Common myeloid progenitor, CD34-positive (primary cell): ENCODE results near the gene CRYGN.

ENCODE experiments used
- CTCF ChIA-PET: fragments of 350-600 bp; sonication (Branson Sonifier 250); formaldehyde crosslinking; loops from one replicate; lab custom pipeline; 2021; ENCODE audit warnings: antibody characterized with exemption; lab: Charles Lee
- POLR2A ChIA-PET: fragments of 350-600 bp; sonication (Branson Sonifier 250); formaldehyde crosslinking; loops from one replicate; lab custom pipeline; 2021; ENCODE audit warnings: antibody characterized with exemption; lab: Charles Lee
- DNase-seq, 3 donors: peaks; one replicate each; pipeline versions ENCODE4 v3.0.0 to v3.0.0-alpha.2; 2013
- H3K27ac ChIP-seq, 2 experiments: 1 replicate in 1 of 2; 2 replicates in 1 of 2; pipeline ENCODE4 v1.7.0; 2013; ENCODE audit warnings: inconsistent platforms in 2 of 2, low read length in 2 of 2, mild to moderate bottlenecking in 2 of 2, low read depth in 1 of 2, moderate library complexity in 1 of 2; ENCODE audit not compliant: severe bottlenecking in 2 of 2, insufficient read depth in 1 of 2, poor library complexity in 1 of 2
- H3K27me3 ChIP-seq, 5 experiments: replicated peaks in 2 of 5; 1 replicate in 3 of 5; 2 replicates in 2 of 5; pipeline versions ENCODE4 v1.6.1 to v1.7.0; 2013; ENCODE audit warnings: low read length in 4 of 5, mild to moderate bottlenecking in 2 of 5, moderate library complexity in 2 of 5, inconsistent platforms in 1 of 5; ENCODE audit not compliant: insufficient read depth in 5 of 5, control insufficient read depth in 4 of 5
- H3K36me3 ChIP-seq, 4 experiments: 1 replicate in 2 of 4; 2 replicates in 2 of 4; pipeline versions ENCODE4 v1.6.1 to v1.7.0; 2013; ENCODE audit warnings: low read length in 3 of 4, control low read depth in 1 of 4, mild to moderate bottlenecking in 1 of 4; ENCODE audit not compliant: control insufficient read depth in 4 of 4, insufficient read depth in 4 of 4
- H3K4me1 ChIP-seq, 4 experiments: 1 replicate in 3 of 4; 2 replicates in 1 of 4; pipeline versions ENCODE4 v1.6.1 to v1.7.1; 2013; ENCODE audit warnings: low read length in 3 of 4, mild to moderate bottlenecking in 3 of 4, control low read depth in 1 of 4, inconsistent platforms in 1 of 4, moderate library complexity in 1 of 4; ENCODE audit not compliant: control insufficient read depth in 4 of 4, insufficient read depth in 4 of 4; ENCODE audit errors: control extremely low read depth in 1 of 4
- H3K4me3 ChIP-seq, 7 experiments: 1 replicate in 4 of 7; 2 replicates in 3 of 7; pipeline versions ENCODE4 v1.5.1 to v1.7.0; 2013; ENCODE audit warnings: mild to moderate bottlenecking in 7 of 7, low read length in 6 of 7, moderate library complexity in 6 of 7, inconsistent platforms in 2 of 7, low read depth in 2 of 7, control low read depth in 1 of 7; ENCODE audit not compliant: insufficient read depth in 4 of 7, control insufficient read depth in 1 of 7; ENCODE audit errors: extremely low read depth in 1 of 7
- H3K9me3 ChIP-seq, 5 experiments: 1 replicate in 4 of 5; 2 replicates in 1 of 5; pipeline versions ENCODE4 v1.6.1 to v1.7.1; 2013; ENCODE audit warnings: low read length in 4 of 5, mild to moderate bottlenecking in 2 of 5, inconsistent platforms in 1 of 5, low read depth in 1 of 5, moderate library complexity in 1 of 5; ENCODE audit not compliant: control insufficient read depth in 4 of 5, insufficient read depth in 2 of 5; ENCODE audit errors: control extremely low read depth in 1 of 5
- WGBS: methylation state at CpG from one replicate; pipeline ENCODE4 v1.1.5; 2013; ENCODE audit not compliant: insufficient coverage; 5-methylcytosine and 5-hydroxymethylcytosine counted together

CRYGN gene

GRCh38 chr7:151454932-151455530, 15.1 kb upstream of the CRYGN start:
- Histone ChIP-seq H3K27ac (no peak overlapping the region), H3K9me3 (peaks cover 0 to 3% (median 0%) of the 10 kb centered on the region in 5 experiments), H3K4me1 (peaks cover 0 to 3% (median 0%) of the 10 kb centered on the region in 4 experiments), H3K36me3 (no peaks in the 10 kb centered on the region), H3K27me3 (peaks cover 0 to 11% (median 0%) of the 10 kb centered on the region in 5 experiments), H3K4me3 (no peak overlapping the region)
- WGBS, result 98% methylated on average over 14 of the region's 15 CpGs
- ChIA-PET POLR2A (no interaction called here), CTCF (interaction anchor here (0.7 kb wide), 1 partner anchor 140 kb away, joined by 3 read pairs; no protein-coding TSS in a partner anchor)
- no peak for DNase-seq

DNA sequence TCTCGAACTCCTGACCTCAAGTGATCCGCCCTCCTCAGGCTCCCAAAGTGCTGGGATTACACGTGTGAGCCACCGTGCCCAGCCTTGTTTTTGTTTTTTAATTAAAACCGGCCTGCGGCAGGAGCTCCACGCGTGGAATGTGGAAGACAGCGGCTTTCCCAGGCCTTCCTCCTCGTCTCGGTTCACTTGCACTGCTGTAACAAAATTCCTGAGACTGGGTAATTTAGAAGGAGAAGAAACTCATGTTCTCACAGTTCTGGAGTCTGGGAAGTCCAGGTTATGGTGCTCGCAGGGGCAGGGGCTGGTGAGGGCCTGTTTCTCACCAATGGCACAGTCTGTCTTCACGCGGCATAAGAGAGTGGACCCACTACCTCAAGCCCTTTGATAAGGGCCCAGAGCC, 14.4 kb upstream of the CRYGN start:
- no peaks in the 10 kb centered on the region for H3K36me3 ChIP-seq
- DNase-seq, result no peak
- H3K9me3 ChIP-seq, result peaks cover 0 to 3% (median 0%) of the 10 kb centered on the region in 5 experiments
- H3K4me3 ChIP-seq, result no peak overlapping the region
- ChIA-PET CTCF (interaction anchor here (14.8 kb wide), 1 partner anchor 84 kb away, joined by 280 read pairs; no protein-coding TSS in a partner anchor), POLR2A (no interaction called here)
- H3K27me3 ChIP-seq, result peaks cover 0 to 4% (median 0%) of the 10 kb centered on the region in 5 experiments
- 96% methylated on average over 14 of the region's 14 CpGs for WGBS
- peaks cover 0 to 3% (median 0%) of the 10 kb centered on the region in 4 experiments for H3K4me1 ChIP-seq
- no peak overlapping the region for H3K27ac ChIP-seq

GRCh38 chr7:151453326-151453791, 13.4 kb upstream of the CRYGN start:
- no peaks in the 10 kb centered on the region for H3K36me3 ChIP-seq
- WGBS, result 89% methylated on average over 13 of the region's 13 CpGs
- H3K9me3 ChIP-seq, result peaks cover 0 to 3% (median 0%) of the 10 kb centered on the region in 5 experiments
- H3K27me3 ChIP-seq, result peaks cover 0 to 2% (median 0%) of the 10 kb centered on the region in 5 experiments
- peaks cover 0 to 5% (median 1%) of the 10 kb centered on the region in 4 experiments for H3K4me1 ChIP-seq
- no peak overlapping the region for H3K4me3 ChIP-seq
- ChIA-PET CTCF (interaction anchor here (2.1 to 14.8 kb wide), 2 partner anchors 10 to 84 kb away, joined by 8 to 280 read pairs; no protein-coding TSS in a partner anchor), POLR2A (no interaction called here)
- peak in 2 of 3 donors; percentile 23 to 39 for DNase-seq
- H3K27ac ChIP-seq, result no peak overlapping the region

GRCh38 chr7:151452680-151453325, 12.9 kb upstream of the CRYGN start:
- H3K27ac ChIP-seq, result no peak overlapping the region
- CTCF ChIA-PET, result interaction anchor here (2.1 to 14.8 kb wide), 2 partner anchors 10 to 83 kb away, joined by 8 to 280 read pairs; no protein-coding TSS in a partner anchor
- no peak for DNase-seq
- no peak overlapping the region for H3K4me3 ChIP-seq
- WGBS, result 94% methylated on average over 7 of the region's 15 CpGs
- peaks cover 0 to 9% (median 4%) of the 10 kb centered on the region in 4 experiments for H3K4me1 ChIP-seq
- POLR2A ChIA-PET, result interaction anchor here (0.7 kb wide), 1 partner anchor 8 kb away, joined by 3 read pairs; no protein-coding TSS in a partner anchor
- H3K27me3 ChIP-seq, result peaks cover 0 to 5% (median 0%) of the 10 kb centered on the region in 5 experiments
- H3K9me3 ChIP-seq, result peaks cover 0 to 3% (median 0%) of the 10 kb centered on the region in 5 experiments
- no peaks in the 10 kb centered on the region for H3K36me3 ChIP-seq

- CTCF ChIA-PET, result interaction anchor here (1.3 to 14.8 kb wide), 5 partner anchors 9 to 136 kb away, joined by 3 to 280 read pairs (median 30); no protein-coding TSS in a partner anchor
- no peak overlapping the region for H3K4me3 ChIP-seq
- POLR2A ChIA-PET, result interaction anchor here (0.7 kb wide), 1 partner anchor 9 kb away, joined by 3 read pairs; no protein-coding TSS in a partner anchor
Observed at GRCh38 chr7:151451626-151452571, 12.0 kb upstream of the CRYGN start.

DNA sequence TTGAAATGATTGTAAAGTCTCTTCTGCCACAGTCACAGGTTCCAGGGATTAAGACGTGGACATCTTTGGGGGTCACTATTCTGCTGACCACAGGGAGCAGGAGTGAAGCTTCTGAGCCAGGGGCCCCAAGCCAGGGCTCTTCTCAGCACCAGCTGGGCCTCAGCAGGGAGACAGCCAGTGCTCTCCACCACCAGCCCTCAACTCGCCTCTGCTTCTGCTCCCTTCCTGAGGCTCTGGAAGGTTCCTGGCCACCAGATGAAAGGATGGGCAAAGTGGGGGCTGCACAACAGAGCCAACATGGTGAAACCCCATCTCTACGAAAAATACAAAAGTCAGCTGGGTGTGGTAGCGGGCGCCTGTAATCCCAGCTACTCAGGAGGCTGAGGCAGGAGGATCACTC, 11.2 kb upstream of the CRYGN start:
- no peak for DNase-seq
- Histone ChIP-seq H3K4me3 (no peak overlapping the region), H3K27ac (no peak overlapping the region), H3K36me3 (no peaks in the 10 kb centered on the region), H3K9me3 (no peaks in the 10 kb centered on the region), H3K27me3 (peaks cover 0 to 11% (median 0%) of the 10 kb centered on the region in 5 experiments), H3K4me1 (peaks cover 0 to 6% (median 4%) of the 10 kb centered on the region in 4 experiments)
- ChIA-PET POLR2A (no interaction called here), CTCF (interaction anchor here (1.3 to 14.8 kb wide), 4 partner anchors 52 to 136 kb away, joined by 3 to 280 read pairs (median 48); no protein-coding TSS in a partner anchor)
- 92% methylated on average over 5 of the region's 5 CpGs for WGBS

More at GRCh38 chr7:151451626-151452571, 12.0 kb upstream of the CRYGN start:
- 93% methylated on average over 23 of the region's 23 CpGs for WGBS
- Histone ChIP-seq H3K27me3 (peaks cover 0 to 7% (median 0%) of the 10 kb centered on the region in 5 experiments), H3K9me3 (no peaks in the 10 kb centered on the region), H3K36me3 (no peaks in the 10 kb centered on the region), H3K27ac (no peak overlapping the region), H3K4me1 (peaks cover 0 to 8% (median 4%) of the 10 kb centered on the region in 4 experiments)
- no peak for DNase-seq
